K562 (cell line): ENCODE results near the gene OARD1. TPM values are rescaled to one million over a fixed set of nuclear protein-coding genes. Genes with fewer than 3 reads are reported as not detected.
A peak's percentile ranks its signal among the peaks of the same experiment; 100 is the strongest.

Experiments used
- ARID4B ChIP-seq: sonication (generic); formaldehyde crosslinking; IDR thresholded peaks from 2 replicates; pipeline ENCODE4 v1.8.0; 2022; ENCODE audit warnings: mild to moderate bottlenecking, missing genetic modification reagents
- ARNT ChIP-seq, 2 experiments: fragments of 450-650 bp; IDR thresholded peaks; 2 replicates each; pipeline ENCODE4 v1.6.1; 2016; ENCODE audit warnings: mild to moderate bottlenecking in 1 of 2
- ATF2 ChIP-seq: sonication (generic); formaldehyde crosslinking; IDR thresholded peaks from 2 replicates; pipeline ENCODE4 v1.8.1; 2022; ENCODE audit warnings: missing genetic modification reagents
- BRCA1 ChIP-seq, 2 experiments: fragments of 450-650 bp in 1 of 2; sonication (generic) in 1 of 2; formaldehyde crosslinking in 1 of 2; IDR thresholded peaks; 2 replicates each; pipeline versions ENCODE4 v1.5.0 to v1.6.1; 2017 to 2020; ENCODE audit warnings: mild to moderate bottlenecking in 1 of 2, missing genetic modification reagents in 1 of 2
- CC2D1A ChIP-seq: fragments of 450-650 bp; IDR thresholded peaks from 2 replicates; pipeline ENCODE4 v1.6.1; 2017; ENCODE audit warnings: mild to moderate bottlenecking
- CSDE1 ChIP-seq, 2 experiments: fragments of 450-650 bp; IDR thresholded peaks; 2 replicates each; pipeline ENCODE4 v1.6.1; 2016; ENCODE audit warnings: mild to moderate bottlenecking in 1 of 2
- DMBX1 ChIP-seq: fragments of 250-450 bp; sonication (Bioruptor Pico); IDR thresholded peaks from 2 replicates; pipeline ENCODE4 v1.8.0; 2022; ENCODE audit warnings: inconsistent platforms, mild to moderate bottlenecking, moderate library complexity, borderline replicate concordance
- FOXJ2 ChIP-seq: fragments of 200-800 bp; sonication (Bioruptor generic); IDR thresholded peaks from 2 replicates; pipeline ENCODE4 v1.6.1; 2016; ENCODE audit warnings: missing genetic modification characterization, missing compliant biosample characterization
- HNRNPLL ChIP-seq: fragments of 200-400 bp; formaldehyde crosslinking; IDR thresholded peaks from 2 replicates; pipeline ENCODE4 v1.6.1; 2017; ENCODE audit warnings: low read length, low read depth, mild to moderate bottlenecking; ENCODE audit not compliant: poor library complexity, severe bottlenecking
- KAT7 ChIP-seq: sonication (generic); formaldehyde crosslinking; IDR thresholded peaks from 2 replicates; pipeline ENCODE4 v1.8.0; 2022; ENCODE audit warnings: missing genetic modification reagents, mild to moderate bottlenecking, borderline replicate concordance
- NR4A1 ChIP-seq, 2 experiments: fragments of 250-450 bp in 1 of 2; fragments of 450-650 bp in 1 of 2; sonication (Bioruptor Pico) in 1 of 2; IDR thresholded peaks; 2 replicates each; pipeline versions ENCODE4 v1.4.0 to v1.6.1; 2016 to 2020; ENCODE audit warnings: mild to moderate bottlenecking in 2 of 2, missing compliant biosample characterization in 1 of 2, missing genetic modification characterization in 1 of 2, moderate library complexity in 1 of 2
- RBM25 ChIP-seq: fragments of 200-400 bp; formaldehyde crosslinking; IDR thresholded peaks from 2 replicates; pipeline ENCODE4 v1.6.1; 2018; ENCODE audit warnings: low read length, low read depth, moderate library complexity; ENCODE audit not compliant: severe bottlenecking
- SMAD1 ChIP-seq: fragments of 150-350 bp; IDR thresholded peaks from 2 replicates; pipeline ENCODE4 v1.6.1; 2014; ENCODE audit warnings: low read length, low read depth; ENCODE audit not compliant: partially characterized antibody
- SMAD2 ChIP-seq: fragments of 150-350 bp; IDR thresholded peaks from 2 replicates; pipeline ENCODE4 v1.6.1; 2014; ENCODE audit warnings: low read depth, mild to moderate bottlenecking, low read length
- TAF7 ChIP-seq: fragments of 450-650 bp; IDR thresholded peaks from 2 replicates; pipeline ENCODE4 v1.6.1; 2016; ENCODE audit warnings: missing genetic modification characterization, missing compliant biosample characterization
- TCF15 ChIP-seq: fragments of 250-450 bp; sonication (Bioruptor Pico); IDR thresholded peaks from 2 replicates; pipeline ENCODE4 v1.8.0; 2022; ENCODE audit warnings: moderate library complexity, mild to moderate bottlenecking, inconsistent platforms
- TCF7L2 ChIP-seq: fragments of 150-350 bp; IDR thresholded peaks from 2 replicates; pipeline ENCODE4 v1.6.1; 2016; ENCODE audit warnings: low read depth, mild to moderate bottlenecking, low read length, moderate library complexity
- THAP12 ChIP-seq: fragments of 250-450 bp; sonication (Bioruptor Pico); IDR thresholded peaks from 2 replicates; pipeline ENCODE4 v1.9.0; 2021; ENCODE audit warnings: mild to moderate bottlenecking, inconsistent platforms
- TRIM24 ChIP-seq, 2 experiments: fragments of 450-650 bp; IDR thresholded peaks; 2 replicates each; pipeline ENCODE4 v1.6.1; 2016
- ZNF444 ChIP-seq: fragments of 250-450 bp; sonication (Bioruptor Pico); IDR thresholded peaks from 2 replicates; pipeline ENCODE4 v1.4.0; 2020; ENCODE audit warnings: mild to moderate bottlenecking, moderate library complexity
- ZNF780A ChIP-seq: fragments of 250-450 bp; sonication (Bioruptor Pico); IDR thresholded peaks from 2 replicates; pipeline ENCODE4 v1.5.0; 2021; ENCODE audit warnings: mild to moderate bottlenecking
- ZSCAN32 ChIP-seq: fragments of 450-650 bp; formaldehyde crosslinking; IDR thresholded peaks from 2 replicates; pipeline ENCODE4 v1.4.0; 2020; ENCODE audit warnings: mild to moderate bottlenecking, moderate library complexity
- polyA plus RNA-seq, 8 experiments: library from polyadenylated mRNA; depleted of rRNA in 4 of 8; stranded (reverse) in 5 of 8; unstranded in 3 of 8; fragments of >200 nt; fragmentation: Nextera tagmentation in 2 of 8; fragmentation: Illumina TruSeq in 1 of 8; extraction: Ambion mirVana in 2 of 8; extraction: Trizol in 1 of 8; gene quantifications; 2 replicates each; pipeline versions ENCODE4 v1.2.1 to v1.2.3, GENCODE V29; 2011 to 2014; ENCODE audit warnings: inconsistent platforms in 1 of 8, missing spikeins in 1 of 8
- total RNA-seq, 7 experiments: library from RNA; depleted of rRNA in 6 of 7; stranded (reverse); fragments of >200 nt in 6 of 7; fragmentation: Illumina TruSeq in 2 of 7; extraction: Trizol in 2 of 7; gene quantifications; 2 replicates each; pipeline versions ENCODE4 v1.2.1 to v1.2.3, GENCODE V29; 2011 to 2021; ENCODE audit warnings: low replicate concordance in 1 of 7

OARD1 gene
- total and polyA plus RNA-seq, 9 of the 15 experiments (the other 6 are each of a cell fraction or from before 2014, with no cell fraction given), result 43.4 to 88.3 (median 61.1) TPM

GRCh38 chr6:41072836-41073202 lies 663 bp upstream of the OARD1 start, which contains the start of gene NFYA (continued):
- TF ChIP-seq TCF7L2 (no peak), NR4A1 (CRISPR knock-in tag; IDR thresholded peaks at IDR 0.05) (no peak), NR4A1 (tag; IDR thresholded peaks at IDR 0.05) (peak; percentile 78; the same call in 1 of the 2 replicates), HNRNPLL (peak; percentile 53), TAF7 (tag) (no peak), ARNT (IDR thresholded peaks at IDR 0.05) (no peak), DMBX1 (CRISPR knock-in tag) (no peak; the same call in 1 of the 2 replicates), ARID4B (CRISPR knock-in tag) (no peak), TCF15 (CRISPR knock-in tag) (no peak), RBM25 (peak; percentile 99), THAP12 (CRISPR knock-in tag) (no peak), ZNF780A (CRISPR knock-in tag) (no peak), CC2D1A (peak; percentile 96), BRCA1 (IDR thresholded peaks at IDR 0.05) (no peak), BRCA1 (CRISPR knock-in tag; IDR thresholded peaks at IDR 0.05) (no peak), SMAD2 (no peak), FOXJ2 (0 out of 2 replicates have a peak, but pooled peaks have one; percentile 2), ATF2 (CRISPR knock-in tag) (no peak), SMAD1 (peak; percentile 19), ZSCAN32 (CRISPR knock-in tag) (no peak), TRIM24 (IDR thresholded peaks at IDR 0.05) (no peak), CSDE1 (IDR thresholded peaks at IDR 0.05) (no peak), KAT7 (CRISPR knock-in tag) (no peak), ZNF444 (CRISPR knock-in tag) (no peak)
